Fibroblast of mammary gland (primary cell): ENCODE measurements around the gene ZFR.
A peak's percentile ranks its signal among the peaks of the same experiment; 100 is the strongest.
"Not testable (repeated sequence)": the region's sequence is repeated elsewhere in the genome, so short reads cannot be mapped to it uniquely, and the experiment has no call there.

Experiments used
- DNase-seq: peaks from one replicate; pipeline ENCODE4 v3.0.0-alpha.2; 2010; ENCODE audit warnings: low read depth
- H3K4me3 ChIP-seq: 2 replicates; pipeline ENCODE4 v1.5.1; 2011; ENCODE audit warnings: low read depth, mild to moderate bottlenecking, low read length, moderate library complexity; ENCODE audit not compliant: control insufficient read depth
- CTCF ChIP-seq: conservative IDR thresholded peaks from 2 replicates; pipeline ENCODE4 v1.5.1; 2011; ENCODE audit warnings: low read depth, low read length, inconsistent platforms; ENCODE audit not compliant: control insufficient read depth, insufficient read depth

Gene ZFR

DNA sequence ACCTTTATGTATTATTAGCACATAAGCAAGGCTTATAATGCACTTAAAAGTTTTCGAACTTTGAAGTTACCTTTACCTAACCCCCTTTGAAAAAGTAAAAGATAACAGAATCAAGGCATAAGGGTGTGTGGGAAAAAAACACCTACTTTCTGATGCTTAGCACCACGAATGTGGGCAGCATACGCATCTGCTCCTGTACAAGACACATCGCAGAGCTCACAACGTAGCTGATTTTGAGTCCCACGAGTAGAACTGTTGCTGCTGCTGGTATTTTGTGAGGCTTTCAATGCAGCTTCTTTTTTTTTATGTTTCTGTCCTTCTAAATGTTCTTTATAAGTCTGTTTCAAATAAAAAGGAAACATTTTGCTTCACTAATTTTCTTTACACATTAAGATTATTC is 40.8 kb downstream of the ZFR start:
- DNase-seq, result no peak
- no peak overlapping the region for H3K4me3 ChIP-seq
- TF ChIP-seq CTCF, result no peak

DNA sequence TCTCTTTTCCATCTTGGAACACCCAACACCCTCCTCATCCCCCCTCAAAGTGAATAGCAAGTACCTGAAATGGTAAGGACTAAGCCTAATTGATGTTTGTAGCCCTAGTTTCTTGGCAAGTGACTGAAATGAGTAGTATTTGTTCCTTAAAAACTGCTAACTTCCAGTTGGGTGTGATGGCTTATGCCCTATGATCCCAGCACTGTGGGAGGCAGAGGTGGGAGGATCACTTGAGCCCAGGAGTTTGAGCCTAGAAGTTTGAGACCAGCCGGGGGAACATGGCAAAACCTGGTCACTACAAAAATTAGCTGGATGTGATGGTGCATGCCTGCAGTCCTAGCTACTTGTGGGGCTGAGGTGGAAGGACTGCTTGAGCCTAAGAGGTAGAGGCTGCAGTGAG is 44.1 kb downstream of the ZFR start:
- DNase-seq, result no peak
- no peak for TF ChIP-seq CTCF
- no peak overlapping the region for H3K4me3 ChIP-seq

- DNase-seq, H3K4me3 ChIP-seq: not testable (repeated sequence)
Observed at GRCh38 chr5:32398754-32399153, 45.8 kb downstream of the ZFR start.

GRCh38 chr5:32394981-32395380 is 49.6 kb downstream of the ZFR start:
- TF ChIP-seq CTCF, result no peak
- H3K4me3 ChIP-seq, result no peak overlapping the region
- DNase-seq, result no peak

- no peak for TF ChIP-seq CTCF
- no peak for DNase-seq
- no peak overlapping the region for H3K4me3 ChIP-seq
Observed at GRCh38 chr5:32392039-32392438, 52.5 kb downstream of the ZFR start.

DNA sequence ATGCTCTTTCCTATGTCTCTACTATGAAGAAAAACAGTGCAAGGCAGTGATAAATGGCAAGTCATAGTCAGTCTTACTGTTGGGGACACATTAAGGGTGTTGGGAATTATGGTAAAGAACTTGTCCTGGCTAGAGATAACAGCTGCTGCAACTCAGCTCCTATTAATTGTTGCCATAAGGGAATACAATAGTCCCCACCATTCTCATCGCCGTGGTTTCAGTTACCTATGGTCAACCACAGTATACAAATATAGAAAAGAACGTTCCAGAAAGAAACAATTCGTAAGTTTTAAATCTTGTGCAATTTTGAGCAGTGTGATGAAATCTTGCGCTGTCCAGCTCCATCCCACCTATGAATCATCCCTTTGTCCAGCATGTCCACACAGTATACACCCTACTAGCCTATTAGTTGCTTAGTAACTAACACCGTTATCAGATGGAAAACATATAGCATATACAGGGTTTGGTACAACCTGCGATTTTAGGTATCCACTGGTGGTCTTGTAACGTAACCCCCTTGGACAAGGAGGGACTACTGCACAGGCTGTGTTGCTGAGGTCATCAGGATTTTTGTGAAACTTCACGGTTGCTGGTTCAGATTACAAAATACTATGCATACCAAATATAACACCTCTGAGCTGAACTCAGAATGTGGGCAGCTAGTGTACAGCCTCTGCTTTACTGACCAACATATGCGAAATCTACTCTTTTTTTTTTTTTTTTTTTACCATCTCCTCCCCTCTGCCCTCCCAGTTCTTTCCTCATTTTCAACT is 53.5 kb downstream of the ZFR start:
- peak; percentile 95 for DNase-seq
- H3K4me3 ChIP-seq, result no peak overlapping the region
- no peak for TF ChIP-seq CTCF

- peak; percentile 85 for DNase-seq
- TF ChIP-seq CTCF, result no peak
- H3K4me3 ChIP-seq, result no peak overlapping the region
Observed at GRCh38 chr5:32388432-32389129, 56.0 kb downstream of the ZFR start.
